ENCODE results near the gene GPR61.

DNA sequence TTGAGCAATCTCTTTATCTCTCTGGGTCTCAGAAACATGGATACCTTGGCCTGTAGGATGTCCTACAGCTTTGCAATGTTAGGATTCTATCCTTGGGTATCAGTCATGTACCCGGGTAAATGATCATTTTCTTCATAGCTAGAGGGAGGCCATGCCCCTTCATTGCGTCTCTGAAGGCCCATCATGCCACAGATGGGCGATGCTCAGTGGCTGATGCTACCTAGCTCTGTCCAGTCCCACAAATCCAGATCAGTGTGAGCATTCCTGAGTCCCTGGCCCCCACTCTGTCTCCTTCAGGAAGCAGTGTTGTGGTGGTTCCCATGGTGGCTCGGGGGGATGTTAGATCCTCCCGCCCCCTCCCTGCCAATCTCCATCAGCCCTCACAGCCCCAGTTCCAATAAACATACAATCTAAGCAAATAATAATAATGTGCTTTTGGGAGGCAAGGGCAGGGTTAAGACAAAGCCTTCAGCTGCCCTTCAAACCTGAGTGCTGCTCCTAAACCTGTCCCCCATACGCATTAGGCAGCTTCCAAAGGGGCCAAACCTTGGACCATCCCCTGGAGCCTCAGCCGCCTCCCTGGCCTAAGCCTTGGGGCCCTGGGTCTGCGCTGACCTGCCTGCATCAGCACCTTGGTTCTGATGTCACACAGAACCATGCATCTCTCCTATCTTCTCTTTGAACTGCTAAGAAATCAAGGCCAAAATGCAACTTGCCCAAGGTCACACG lies 681 bp upstream of the GPR61 start:
- TF ChIP-seq SMC3 (IDR thresholded peaks at IDR 0.05; ENCODE audit: low read depth, low read length) (no peak), MAFK (IDR thresholded peaks at IDR 0.05; ENCODE audit: low read depth, low read length) (no peak), POLR2A (IDR thresholded peaks at IDR 0.05; ENCODE audit: low read depth, low read length) (no peak), CEBPB (IDR thresholded peaks at IDR 0.05; ENCODE audit: low read depth, low read length) (no peak), NFE2L2 (IDR thresholded peaks at IDR 0.05; ENCODE audit: low read depth, low read length) (no peak), RAD21 (IDR thresholded peaks at IDR 0.05; ENCODE audit: low read length) (no peak), MXI1 (IDR thresholded peaks at IDR 0.05; ENCODE audit: borderline replicate concordance, low read depth, low read length) (no peak), RFX5 (IDR thresholded peaks at IDR 0.05; ENCODE audit: low read depth, low read length) (no peak), BHLHE40 (IDR thresholded peaks at IDR 0.05; ENCODE audit: low read depth, low read length) (no peak), CHD1 (IDR thresholded peaks at IDR 0.05; ENCODE audit: low read depth, low read length) (no peak), RCOR1 (IDR thresholded peaks at IDR 0.05; ENCODE audit: insufficient replicate concordance, low read length) (no peak)
- TF ChIP-seq, protein P1, sequence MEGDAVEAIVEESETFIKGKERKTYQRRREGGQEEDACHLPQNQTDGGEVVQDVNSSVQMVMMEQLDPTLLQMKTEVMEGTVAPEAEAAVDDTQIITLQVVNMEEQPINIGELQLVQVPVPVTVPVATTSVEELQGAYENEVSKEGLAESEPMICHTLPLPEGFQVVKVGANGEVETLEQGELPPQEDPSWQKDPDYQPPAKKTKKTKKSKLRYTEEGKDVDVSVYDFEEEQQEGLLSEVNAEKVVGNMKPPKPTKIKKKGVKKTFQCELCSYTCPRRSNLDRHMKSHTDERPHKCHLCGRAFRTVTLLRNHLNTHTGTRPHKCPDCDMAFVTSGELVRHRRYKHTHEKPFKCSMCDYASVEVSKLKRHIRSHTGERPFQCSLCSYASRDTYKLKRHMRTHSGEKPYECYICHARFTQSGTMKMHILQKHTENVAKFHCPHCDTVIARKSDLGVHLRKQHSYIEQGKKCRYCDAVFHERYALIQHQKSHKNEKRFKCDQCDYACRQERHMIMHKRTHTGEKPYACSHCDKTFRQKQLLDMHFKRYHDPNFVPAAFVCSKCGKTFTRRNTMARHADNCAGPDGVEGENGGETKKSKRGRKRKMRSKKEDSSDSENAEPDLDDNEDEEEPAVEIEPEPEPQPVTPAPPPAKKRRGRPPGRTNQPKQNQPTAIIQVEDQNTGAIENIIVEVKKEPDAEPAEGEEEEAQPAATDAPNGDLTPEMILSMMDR (conservative IDR thresholded peaks at IDR 0.05; ENCODE audit: low read depth, low read length): no peak
- TF ChIP-seq, protein P2, sequence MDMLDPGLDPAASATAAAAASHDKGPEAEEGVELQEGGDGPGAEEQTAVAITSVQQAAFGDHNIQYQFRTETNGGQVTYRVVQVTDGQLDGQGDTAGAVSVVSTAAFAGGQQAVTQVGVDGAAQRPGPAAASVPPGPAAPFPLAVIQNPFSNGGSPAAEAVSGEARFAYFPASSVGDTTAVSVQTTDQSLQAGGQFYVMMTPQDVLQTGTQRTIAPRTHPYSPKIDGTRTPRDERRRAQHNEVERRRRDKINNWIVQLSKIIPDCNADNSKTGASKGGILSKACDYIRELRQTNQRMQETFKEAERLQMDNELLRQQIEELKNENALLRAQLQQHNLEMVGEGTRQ (IDR thresholded peaks at IDR 0.05; ENCODE audit: low read depth, low read length): no peak
- TF ChIP-seq, protein P3, sequence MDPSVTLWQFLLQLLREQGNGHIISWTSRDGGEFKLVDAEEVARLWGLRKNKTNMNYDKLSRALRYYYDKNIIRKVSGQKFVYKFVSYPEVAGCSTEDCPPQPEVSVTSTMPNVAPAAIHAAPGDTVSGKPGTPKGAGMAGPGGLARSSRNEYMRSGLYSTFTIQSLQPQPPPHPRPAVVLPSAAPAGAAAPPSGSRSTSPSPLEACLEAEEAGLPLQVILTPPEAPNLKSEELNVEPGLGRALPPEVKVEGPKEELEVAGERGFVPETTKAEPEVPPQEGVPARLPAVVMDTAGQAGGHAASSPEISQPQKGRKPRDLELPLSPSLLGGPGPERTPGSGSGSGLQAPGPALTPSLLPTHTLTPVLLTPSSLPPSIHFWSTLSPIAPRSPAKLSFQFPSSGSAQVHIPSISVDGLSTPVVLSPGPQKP (IDR thresholded peaks at IDR 0.05; ENCODE audit: borderline replicate concordance, low read depth, low read length): no peak
